Stimulated activated CD8-positive, alpha-beta memory T cell treated with anti-CD3 and anti-CD28 coated beads, Interleukin-7, amount 100 ng/mL, for 4 hours (primary cell): ENCODE data around the gene XPO5.

Experiments used
- DNase-seq, 2 donors: peaks; one replicate each; pipeline ENCODE4 v3.0.0-alpha.2; 2020; ENCODE audit warnings: low read depth in 2 of 2

Gene XPO5

DNA sequence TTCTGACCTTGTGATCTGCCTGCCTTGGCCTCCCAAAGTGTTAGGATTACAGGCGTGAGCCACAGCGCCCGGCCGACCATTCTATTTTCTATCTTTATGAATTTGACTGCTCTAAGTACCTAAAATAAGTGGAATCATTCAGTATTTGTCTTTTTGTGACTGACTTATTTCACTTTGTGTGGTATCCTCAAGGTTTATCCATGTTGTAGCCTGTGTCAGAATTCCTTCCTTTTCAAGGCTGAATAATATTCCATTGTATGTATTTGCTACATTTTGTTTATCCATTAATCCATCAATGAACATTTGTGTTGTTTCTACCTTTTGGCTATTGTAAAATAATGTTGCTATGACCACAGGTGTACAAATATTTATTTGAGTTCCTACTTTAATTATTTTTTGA lies 103.3 kb downstream of the XPO5 start:
- DNase-seq = no peak
